GM15510 (cell line): ENCODE measurements around the gene KRTAP1-3.
"Not testable (repeated sequence)": the region's sequence is repeated elsewhere in the genome, so short reads cannot be mapped to it uniquely, and the experiment has no call there.

Source experiments
- POLR2A ChIP-seq: IDR thresholded peaks from 3 replicates; pipeline ENCODE4 v1.6.1; 2011; ENCODE audit warnings: borderline replicate concordance; ENCODE audit not compliant: insufficient read length; ENCODE audit errors: extremely low read depth

KRTAP1-3 gene

DNA sequence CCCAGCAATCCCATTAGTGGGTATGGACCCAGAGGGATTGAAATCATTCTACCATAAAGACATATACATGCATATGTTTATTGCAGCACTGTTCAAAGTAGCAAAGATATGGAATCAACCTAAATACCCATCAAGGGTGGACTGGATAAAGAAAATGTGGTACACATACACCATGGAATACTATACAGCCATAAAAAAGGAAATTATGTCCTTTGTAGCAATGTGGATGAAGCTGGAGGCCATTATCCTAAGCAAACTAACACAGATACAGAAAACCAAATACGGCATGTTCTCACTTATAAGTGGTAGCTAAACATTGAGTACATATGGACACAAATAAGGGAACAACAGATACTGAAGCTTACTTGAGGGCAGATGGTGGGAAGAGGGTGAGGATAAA, 22.9 kb upstream of the KRTAP1-3 start:
- TF ChIP-seq POLR2A, result no peak

DNA sequence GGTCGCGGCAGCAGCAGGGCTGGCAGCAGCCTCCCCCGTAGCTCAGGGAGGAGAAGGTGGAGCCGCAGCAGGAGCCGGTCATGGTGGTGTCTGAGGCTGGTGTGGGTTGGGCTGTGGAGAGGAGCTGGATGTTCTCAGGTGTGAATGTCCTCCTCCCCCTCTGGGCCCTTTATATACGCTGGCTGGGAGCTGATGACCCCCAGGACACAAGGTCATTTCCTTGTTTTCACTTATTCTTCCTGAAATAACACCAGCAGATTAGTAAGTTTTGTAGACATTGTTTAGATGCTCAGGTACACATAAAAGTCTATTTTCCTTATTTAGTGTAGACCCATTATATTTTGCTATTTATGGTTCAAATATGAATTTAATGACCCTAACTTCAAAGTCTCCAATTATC, 20.5 kb upstream of the KRTAP1-3 start, which contains the start of gene KRTAP2-2:
KRTAP2-2 (minus strand) TSS at position 101 of the 400 bp plus-strand sequence; CDS start at position 82, 19 bp downstream.
- not testable (repeated sequence) for TF ChIP-seq POLR2A

DNA sequence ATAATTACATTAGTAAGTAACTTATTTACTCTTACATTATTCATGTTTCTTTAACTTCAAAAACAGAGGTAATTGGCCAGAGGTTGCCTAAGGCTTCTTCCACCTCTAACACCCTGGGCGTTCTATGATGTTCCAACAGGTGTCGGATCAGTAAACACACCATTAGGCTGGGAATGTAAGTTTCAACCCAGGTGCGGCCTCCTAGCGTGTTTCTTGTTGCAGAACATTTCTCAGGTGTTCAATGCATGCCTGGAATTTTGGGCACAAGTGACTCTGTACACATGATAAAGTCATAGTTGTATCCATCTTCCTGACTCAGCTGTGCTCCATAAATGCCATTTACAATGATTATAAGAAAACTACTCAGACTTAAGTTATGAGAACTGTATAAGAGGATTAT, 19.4 kb upstream of the KRTAP1-3 start:
- TF ChIP-seq POLR2A, result no peak

DNA sequence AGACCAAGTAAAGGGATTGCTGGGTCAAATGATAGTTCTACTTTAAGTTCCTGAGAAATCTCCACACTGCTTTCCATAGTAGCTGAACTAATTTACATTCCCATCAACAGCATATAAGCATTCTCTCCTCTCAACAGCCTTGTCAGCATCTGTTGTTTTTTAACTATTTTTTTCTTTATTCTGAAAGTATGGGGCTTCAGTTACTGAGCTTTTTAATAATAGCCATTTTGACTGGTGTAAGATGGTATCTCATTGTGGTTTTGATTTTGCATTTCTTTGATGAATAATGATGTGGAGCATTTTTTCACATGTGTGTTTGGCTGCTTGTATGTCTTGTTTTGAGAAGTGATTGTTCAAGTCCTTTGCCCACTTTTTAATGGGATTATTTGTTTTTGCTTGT, 17.9 kb upstream of the KRTAP1-3 start:
- TF ChIP-seq POLR2A, result no peak

DNA sequence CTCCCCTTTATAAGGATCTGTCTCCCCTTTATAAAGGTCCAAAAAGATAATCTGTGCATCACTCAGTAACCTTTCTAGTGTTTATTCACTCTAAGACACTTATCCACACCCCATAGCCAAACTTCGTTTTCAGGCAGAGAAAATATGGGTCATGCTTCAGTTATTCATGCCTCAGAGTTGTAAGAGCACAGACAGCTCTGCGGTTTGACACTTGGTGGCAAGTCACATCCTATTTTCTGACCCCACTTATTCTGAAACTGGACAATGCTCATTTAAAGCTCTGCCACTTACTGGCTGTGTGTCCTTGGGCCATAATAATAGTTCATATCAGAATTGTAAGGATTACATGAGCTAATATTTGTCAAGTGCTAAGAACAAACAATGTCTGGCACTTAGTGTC, 14.4 kb upstream of the KRTAP1-3 start:
- TF ChIP-seq POLR2A, result no peak

DNA sequence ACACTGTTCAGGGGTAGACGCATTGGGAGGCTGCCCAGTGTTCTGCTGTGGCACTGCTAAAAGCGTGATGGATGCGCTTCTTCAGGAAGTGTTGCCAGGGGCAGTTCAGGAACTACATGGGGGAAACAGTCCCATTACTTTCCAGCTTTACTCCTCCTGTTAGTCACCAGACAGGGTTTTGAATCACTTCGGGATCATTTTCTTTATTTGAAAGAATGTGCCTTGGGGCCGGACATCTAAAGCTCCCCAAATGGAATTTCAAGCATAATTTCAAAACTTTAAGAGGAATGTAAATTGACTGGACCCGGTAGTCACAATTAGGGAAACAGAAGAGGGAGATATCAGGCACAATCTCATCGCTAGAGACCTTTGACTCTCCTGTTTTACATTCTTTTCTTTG, 13.8 kb upstream of the KRTAP1-3 start:
- TF ChIP-seq POLR2A, result no peak

DNA sequence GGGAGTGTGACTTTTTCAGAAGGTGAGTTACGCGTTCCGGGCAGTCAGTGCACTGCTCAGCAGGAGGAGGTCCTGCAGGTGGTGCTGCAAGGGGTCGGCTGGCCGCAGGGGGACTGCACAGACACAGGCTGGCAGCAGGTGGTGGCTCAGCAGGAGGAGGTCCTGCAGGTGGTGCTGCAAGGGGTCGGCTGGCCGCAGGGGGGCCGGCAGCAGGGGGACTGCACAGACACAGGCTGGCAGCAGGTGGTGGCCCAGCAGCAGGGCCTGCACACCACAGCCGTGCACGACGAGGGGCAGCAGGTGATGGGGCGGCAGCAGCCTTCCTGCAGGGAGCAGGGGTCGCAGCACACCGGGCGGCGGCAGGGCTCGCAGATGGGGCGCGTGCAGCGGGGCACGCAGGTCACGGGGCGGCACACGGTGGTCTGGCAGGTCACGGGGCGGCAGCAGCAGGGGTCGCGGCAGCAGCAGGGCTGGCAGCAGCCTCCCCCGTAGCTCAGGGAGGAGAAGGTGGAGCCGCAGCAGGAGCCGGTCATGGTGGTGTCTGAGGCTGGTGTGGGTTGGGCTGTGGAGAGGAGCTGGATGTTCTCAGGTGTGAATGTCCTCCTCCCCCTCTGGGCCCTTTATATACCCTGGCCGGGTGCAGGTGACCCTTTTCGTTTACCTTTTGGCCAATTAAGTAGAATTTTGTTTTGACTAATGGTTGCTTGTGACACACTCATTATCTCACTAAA, 12.2 kb upstream of the KRTAP1-3 start, which contains the start of gene KRTAP2-1:
KRTAP2-1 (minus strand) TSS at position 582 of the 731 bp plus-strand sequence; CDS start at position 533, 49 bp downstream.
- TF ChIP-seq POLR2A, result not testable (repeated sequence)

DNA sequence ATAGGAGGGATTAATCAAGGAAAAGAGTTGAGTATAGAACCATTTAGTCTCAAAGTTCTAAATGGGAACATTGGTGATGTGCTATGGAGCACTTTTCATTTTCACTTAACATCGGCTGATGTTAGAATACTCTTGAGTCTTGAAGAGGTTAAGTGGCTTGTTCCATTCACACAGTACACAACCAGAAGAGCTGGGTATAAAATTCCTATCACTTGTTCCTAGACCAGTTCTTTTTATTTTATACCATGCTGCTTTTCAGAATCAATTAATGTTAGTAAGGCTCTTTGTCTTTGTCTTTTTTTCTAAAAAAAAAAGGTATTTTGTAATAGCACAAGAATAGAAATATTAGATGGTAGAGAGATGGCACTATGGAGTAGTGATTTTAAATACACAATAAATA, 8.3 kb upstream of the KRTAP1-3 start:
- no peak for TF ChIP-seq POLR2A

DNA sequence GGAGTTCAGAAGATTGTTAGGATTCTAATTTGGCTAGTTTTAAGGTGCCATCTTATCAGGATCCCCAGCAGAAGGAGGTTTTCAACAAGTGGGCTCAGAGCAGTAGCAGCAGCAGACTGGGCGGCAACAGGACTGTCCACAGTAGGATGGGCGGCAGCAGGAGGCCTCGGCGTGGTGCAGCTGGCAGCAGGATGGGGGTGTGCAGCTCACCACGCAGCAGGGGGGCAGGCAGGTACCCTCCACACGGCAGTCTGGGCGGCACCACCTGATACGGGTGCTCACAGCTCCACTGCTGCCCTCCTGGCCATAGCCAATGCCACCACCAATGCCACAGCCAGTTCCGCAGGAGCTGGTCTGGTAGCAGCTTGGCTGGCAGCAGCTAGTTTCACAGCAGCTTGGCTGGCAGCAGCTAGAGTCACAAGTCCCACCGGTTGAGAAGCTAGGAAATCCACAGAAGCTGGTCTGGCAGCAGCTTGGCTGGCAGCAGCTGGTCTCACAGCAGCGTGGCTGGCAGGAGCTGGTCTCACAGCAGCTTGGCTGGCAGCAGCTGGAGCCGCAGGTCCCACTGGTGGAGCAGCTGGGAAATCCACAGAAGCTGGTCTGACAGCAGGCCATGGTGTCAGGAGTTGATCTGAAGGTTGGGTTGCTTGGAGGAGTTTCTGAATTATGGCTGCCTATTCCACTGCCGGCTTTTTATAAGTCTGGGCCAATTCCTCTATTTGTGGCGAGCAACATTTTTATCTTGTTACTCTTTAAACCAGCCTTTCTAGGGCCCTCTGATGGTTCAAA, 6.3 kb upstream of the KRTAP1-3 start, which contains the start of gene KRTAP1-1:
KRTAP1-1 (minus strand) TSS at position 668 of the 789 bp plus-strand sequence; CDS start at position 615, 53 bp downstream.
- not testable (repeated sequence) for TF ChIP-seq POLR2A

DNA sequence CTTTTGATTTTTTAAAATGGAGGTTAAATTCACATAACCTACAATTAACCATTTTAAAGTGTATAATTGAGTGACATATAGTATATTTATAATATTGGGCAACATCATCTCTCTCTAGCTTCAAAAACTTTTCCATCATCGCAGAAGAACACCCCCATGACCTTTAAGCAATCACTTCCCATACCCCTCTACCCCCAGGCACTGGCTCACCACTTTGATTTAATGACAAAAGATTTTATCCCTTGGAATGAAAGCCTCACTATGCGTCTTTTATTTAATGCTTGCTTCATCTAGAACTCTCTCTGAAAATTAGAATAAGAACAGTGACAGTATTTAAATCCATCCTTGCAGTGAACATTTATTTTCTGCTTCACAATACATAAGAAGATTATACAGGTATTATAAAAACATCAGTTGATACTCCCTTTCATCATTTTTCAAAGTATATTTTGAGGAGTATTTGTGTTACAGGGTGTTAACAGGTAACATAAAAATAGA, 3.2 kb upstream of the KRTAP1-3 start:
- no peak for TF ChIP-seq POLR2A

DNA sequence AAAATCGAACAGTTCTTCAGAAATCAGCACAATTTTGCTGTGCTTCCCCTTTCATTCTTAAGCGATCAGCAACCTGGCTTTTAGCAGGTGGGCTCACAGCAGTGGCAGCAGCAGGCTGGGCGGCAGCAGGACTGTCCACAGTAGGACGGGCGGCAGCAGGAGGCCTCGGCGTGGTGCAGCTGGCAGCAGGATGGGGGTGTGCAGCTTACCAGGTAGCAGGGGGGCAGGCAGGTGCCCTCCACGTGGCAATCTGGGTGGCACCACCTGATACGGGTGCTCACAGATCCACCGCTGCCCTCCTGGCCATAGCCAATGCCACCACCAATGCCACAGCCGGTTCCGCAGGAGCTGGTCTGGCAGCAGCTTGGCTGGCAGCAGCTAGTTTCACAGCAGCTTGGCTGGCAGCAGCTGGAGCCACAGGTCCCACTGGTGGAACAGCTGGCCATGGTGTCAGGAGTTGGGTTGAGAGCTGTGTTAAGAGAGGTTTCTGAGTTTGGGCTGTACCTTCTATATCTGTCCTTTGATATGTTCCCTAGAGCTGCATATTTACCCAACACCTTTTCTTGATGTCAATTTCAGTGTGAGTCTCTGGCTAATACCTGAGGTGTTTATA, 4.9 kb downstream of the KRTAP1-3 start, which contains the start of gene KRTAP1-4:
KRTAP1-4 (minus strand) TSS at position 563 of the 613 bp plus-strand sequence; CDS start at position 446, 117 bp downstream.
- no peak for TF ChIP-seq POLR2A

DNA sequence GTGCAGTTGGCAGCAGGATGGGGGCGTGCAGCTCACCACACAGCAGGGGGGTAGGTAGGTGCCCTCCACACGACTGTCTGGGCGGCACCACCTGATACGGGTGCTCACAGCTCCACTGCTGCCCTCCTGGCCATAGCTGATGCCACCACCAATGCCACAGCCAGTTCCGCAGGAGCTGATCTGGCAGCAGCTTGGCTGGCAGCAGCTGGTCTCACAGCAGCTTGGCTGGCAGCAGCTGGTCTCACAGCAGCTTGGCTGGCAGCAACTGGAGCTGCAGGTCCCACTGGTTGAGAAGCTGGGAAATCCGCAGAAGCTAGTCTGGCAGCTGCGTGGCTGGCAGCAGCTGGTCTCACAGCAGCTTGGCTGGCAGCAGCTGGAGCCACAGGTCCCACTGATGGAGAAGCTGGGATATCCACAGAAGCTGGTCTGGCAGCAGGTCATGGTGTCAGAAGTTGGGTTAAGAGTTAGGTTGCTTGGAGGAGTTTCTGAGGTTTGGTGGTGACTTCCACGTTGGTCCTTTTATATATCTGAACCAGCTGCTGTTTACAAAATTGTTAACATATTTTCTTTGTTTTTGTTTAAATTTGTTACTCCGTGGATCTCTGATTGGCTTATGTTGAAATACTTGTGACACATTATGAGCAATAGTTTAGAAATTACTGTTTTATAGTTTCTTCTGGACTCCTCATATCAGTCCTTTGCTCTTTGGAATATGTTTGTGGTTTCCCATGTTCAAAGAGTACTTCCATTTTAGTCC, 7.8 kb downstream of the KRTAP1-3 start, which contains the start of gene KRTAP1-5:
KRTAP1-5 (minus strand) TSS at position 494 of the 757 bp plus-strand sequence; CDS start at position 441, 53 bp downstream.
- TF ChIP-seq POLR2A, result no peak

DNA sequence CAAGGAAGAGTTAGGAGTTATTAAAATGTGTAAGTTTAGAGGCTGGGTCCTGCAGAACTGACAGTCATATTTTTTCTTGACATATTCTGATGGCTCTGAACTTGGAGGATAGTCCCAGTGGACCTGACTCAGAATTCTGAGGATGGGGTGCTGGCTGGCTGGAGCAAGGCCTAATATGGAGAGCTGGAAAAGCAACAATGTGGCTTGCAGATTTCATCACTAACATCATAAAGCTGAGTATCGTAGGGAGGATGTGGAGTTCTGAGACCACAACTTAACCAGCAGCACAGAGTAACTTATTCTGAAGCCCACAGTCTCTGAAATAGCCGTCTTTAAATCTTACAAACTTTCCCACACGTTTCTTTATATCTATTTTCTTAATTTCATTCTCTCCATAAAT, 10.0 kb downstream of the KRTAP1-3 start:
- no peak for TF ChIP-seq POLR2A

DNA sequence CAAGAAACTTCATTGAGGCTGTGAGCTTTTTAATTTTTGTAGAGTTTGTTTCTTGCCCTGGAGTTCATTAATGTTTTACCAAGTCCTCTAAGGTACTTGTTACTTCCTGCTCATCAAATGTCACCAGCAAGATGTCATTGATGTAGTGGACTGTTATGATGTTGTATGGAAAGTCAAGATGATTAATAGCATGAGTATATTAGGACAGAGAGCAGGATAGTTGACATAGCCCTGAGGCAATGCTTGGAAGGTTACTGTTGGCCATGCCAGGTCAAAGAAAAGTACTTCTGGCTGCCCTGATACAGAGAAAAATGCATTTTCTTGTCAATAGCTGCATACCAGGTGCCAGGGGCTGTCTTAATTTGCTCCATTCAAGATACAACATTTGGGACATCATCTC, 14.3 kb downstream of the KRTAP1-3 start:
- no peak for TF ChIP-seq POLR2A
